HG03175 (cell line): ENCODE data around the gene ZNF384.
A peak's percentile ranks its signal among the peaks of the same experiment; 100 is the strongest.

Experiments
- ATAC-seq: cut with Tn5 transposase; IDR thresholded peaks from one replicate; pipeline ENCODE4 v1.9.1; 2021; ENCODE audit warnings: mild to moderate bottlenecking, moderate library complexity; ENCODE audit not compliant: unreplicated experiment

Gene ZNF384

GRCh38 chr12:6699989-6700645 is 10.9 kb upstream of the ZNF384 start:
- no peak for ATAC-seq

- ATAC-seq, result no peak
Measured at GRCh38 chr12:6699259-6699988, 10.2 kb upstream of the ZNF384 start.

GRCh38 chr12:6698352-6699046 is 9.3 kb upstream of the ZNF384 start:
- no peak for ATAC-seq

DNA sequence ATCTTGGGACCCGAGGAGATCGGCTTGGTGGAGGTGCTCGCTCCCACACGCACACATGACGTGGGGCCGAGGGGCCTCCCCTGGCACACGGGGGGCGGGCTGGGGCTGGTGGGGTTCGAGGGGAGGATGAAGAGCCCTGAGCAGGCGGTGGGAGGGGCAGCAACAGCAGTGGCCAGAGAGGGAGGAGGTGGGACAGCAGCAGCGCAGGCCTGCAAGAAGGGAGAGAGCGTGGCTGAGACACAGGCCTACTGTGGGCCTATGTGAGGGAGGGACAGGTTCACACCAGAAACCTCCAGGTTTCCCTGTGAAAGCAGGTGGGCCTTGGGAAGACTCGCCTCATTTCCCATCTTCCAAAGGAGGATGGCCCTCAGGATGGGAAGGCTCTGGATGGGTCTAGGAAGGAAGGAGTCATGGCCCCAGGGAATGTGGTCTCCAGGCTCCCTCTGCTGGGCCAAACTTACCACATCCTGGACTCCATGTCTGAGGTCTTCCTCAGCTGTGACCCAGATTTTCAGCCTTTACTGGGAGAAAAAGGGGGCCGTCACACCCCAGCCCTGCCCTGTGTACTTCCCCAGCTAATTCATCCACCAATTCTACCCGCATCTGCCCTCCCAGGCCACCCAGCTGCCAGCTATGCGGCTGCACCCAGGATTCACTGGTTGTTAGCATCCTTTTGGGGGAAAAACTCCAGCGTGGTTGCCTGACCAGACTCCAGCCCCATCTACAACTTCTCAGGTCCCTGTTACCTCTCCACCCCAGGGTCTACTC is 8.6 kb upstream of the ZNF384 start:
- no peak for ATAC-seq

DNA sequence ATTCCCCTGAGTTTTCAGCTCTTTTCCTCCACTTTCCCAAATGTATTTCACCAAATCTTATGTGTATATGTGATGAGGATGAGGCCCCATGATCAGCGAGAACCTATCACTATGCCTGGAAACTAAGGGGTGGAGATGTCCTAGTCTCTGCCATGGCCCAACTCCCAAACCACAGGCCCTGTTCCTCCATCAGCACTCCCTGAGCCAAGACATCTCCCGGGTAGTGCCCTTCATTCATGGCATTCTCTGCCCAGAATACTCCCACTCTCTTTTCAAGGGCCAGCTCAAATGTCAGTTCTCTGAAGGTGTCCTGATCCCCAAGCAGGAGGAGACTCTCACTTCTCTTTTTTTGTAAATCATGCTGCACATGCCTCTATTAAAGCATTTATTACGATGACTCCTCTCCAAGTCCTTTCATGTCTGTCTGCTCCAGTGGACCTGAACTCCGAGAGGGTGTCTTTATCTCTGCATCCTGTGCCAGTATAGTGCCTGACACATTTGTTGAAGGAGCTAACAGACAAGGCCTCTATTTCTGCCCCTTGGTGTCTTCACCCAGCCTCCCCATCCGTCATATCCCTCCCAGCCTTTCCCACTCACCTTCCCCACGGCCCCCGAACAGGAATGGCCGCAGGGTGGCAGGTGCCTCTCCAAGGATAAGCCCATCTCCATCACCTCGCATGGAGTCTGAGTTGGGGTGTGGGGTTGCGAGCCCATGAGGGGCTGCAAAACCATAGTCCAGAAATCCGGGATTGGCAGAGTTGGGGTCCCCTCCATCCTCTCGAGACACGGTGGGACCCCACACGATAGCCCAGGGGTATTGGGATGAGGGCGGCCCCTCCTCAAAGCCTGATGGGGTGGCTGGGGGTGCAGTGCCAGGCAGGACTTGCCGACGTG is 7.8 kb upstream of the ZNF384 start:
- peak; percentile 53 for ATAC-seq

DNA sequence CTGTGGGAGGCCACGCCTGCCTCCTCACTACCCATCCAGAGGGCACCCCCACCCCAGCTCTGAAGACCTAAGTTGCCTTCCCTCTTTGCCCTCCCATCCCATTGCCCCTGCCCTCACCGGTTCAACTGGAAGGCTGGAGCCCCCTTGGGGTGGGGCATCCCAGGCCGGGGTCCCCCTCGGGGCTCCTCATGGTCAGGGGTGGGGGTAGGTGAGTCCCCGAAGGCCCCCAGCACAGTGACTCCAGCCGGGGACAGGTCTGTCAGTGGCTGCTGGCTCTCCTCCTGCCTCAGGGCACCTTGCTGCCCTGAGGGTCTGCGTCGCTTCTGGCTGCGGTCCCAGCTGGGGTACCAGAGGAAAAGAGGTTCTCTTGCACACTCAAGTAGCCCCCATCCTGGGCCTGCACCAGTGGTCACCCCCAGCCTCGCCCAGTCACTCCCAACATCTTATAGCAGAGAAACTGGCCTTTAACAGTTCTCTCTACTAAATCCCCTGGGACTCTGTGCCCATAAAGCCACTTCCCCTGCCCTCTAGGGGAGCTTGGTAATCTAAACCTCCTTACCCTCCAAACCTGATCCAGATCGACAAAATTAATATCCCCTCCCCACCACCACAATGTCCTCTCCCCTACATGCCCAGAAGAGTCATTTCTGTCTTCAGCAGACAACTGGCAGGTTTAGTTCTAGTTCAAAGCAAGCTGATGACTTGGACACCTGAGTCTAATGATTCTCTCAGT is 6.3 kb upstream of the ZNF384 start:
- no peak for ATAC-seq

DNA sequence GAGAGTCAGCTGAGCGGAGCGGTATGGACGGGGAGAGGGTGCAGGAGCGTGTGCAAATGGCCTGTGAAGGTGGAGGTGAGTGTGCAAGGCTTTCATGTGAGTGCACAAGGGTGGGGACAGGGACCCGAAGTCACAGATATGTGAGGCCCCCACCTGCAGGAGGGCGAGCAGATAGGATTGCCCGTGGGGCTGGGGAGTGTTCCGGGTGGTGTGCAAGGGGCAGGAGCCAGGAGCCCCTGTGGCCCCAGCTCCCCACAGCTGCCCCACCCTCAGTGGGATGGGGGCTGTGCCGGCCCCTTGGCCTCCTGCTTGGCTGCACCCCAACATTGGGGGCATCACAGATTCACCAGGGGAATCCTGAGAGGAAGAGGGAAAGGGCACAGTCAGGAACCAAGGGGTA is 5.5 kb upstream of the ZNF384 start:
- ATAC-seq, result no peak

GRCh38 chr12:6693832-6694355 is 4.7 kb upstream of the ZNF384 start:
- ATAC-seq, result no peak

DNA sequence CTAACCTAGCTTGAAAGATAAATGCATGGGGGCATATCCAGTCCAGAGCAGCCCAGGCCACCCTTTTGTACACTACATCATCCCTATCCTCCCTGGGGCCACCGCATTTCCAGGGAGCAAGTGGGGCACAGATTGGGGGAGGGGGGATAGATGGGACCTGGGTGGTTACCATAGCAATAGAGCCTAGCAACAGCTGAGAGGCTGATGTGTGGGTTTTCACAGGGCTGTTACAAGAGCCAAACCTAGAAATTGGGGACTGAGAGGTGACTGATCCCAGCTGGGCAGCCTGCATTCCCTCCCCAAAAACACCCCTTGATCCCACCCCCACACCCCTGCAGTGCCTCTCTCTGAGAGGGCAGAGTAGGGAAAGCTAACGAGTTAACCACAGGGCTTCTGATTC is 3.7 kb upstream of the ZNF384 start:
- no peak for ATAC-seq

- ATAC-seq, result no peak
Measured at GRCh38 chr12:6691473-6691872, 2.3 kb upstream of the ZNF384 start.

DNA sequence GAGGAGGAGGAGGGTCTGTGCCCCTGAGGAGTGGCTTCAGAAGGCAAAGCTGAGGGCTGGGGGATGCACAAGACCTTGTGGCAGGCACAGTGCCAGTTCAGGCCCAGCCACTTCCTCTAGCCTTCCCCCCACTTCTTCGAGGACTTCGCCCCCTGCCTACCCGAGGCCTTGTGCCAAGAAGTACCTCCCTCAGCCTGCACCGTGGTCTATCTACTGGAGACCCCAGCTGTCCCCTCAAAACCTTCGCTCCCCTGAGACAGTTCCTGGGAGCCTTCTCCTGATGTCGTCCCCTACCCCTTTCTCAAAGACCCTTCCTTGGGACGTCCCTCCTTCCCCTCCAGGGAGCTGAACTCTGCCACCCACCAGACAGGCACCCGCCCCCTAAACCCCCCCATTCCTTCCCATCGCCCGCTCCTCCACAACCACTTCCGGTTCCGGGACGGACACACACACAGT is 604 bp downstream of the ZNF384 start:
- ATAC-seq, result peak; percentile 1

- ATAC-seq, result no peak
Measured at GRCh38 chr12:6685814-6686213, 3.4 kb downstream of the ZNF384 start.

- no peak for ATAC-seq
Measured at GRCh38 chr12:6684609-6685008, 4.6 kb downstream of the ZNF384 start.

- no peak for ATAC-seq
Measured at GRCh38 chr12:6676962-6677361, 12.2 kb downstream of the ZNF384 start.

GRCh38 chr12:6672143-6672542 is 17.0 kb downstream of the ZNF384 start:
- no peak for ATAC-seq

- ATAC-seq, result no peak
Measured at GRCh38 chr12:6667559-6668210, 21.5 kb downstream of the ZNF384 start.

- no peak for ATAC-seq
Measured at GRCh38 chr12:6666211-6666610, 23.0 kb downstream of the ZNF384 start.

DNA sequence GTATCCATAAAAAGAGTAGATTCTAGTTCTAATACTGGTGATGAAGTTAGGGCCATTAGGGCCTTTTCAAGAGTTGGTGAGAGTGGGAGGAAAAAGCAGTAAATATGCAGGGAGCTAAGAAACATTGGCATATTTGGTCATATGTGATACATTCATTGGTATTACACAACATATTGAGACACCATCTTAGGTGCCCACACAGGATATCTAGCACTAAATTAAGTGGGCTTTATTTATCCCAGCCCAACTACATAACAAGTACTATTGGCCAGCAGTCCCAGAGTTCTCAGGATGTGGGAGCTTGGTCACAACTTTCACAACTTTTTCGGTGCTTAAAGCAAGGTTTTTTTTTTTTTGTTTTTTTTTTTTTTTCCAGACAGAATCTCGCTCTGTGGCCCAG is 24.3 kb downstream of the ZNF384 start:
- ATAC-seq, result no peak
